ENCODE data around the gene RBMXL2. TPM values are rescaled to one million over a fixed set of nuclear protein-coding genes. Genes with fewer than 3 reads are reported as not detected.

RBMXL2 gene
- total and polyA plus RNA-seq, 2 of the 4 experiments (the other 2 are of a cell fraction) = not detected

DNA sequence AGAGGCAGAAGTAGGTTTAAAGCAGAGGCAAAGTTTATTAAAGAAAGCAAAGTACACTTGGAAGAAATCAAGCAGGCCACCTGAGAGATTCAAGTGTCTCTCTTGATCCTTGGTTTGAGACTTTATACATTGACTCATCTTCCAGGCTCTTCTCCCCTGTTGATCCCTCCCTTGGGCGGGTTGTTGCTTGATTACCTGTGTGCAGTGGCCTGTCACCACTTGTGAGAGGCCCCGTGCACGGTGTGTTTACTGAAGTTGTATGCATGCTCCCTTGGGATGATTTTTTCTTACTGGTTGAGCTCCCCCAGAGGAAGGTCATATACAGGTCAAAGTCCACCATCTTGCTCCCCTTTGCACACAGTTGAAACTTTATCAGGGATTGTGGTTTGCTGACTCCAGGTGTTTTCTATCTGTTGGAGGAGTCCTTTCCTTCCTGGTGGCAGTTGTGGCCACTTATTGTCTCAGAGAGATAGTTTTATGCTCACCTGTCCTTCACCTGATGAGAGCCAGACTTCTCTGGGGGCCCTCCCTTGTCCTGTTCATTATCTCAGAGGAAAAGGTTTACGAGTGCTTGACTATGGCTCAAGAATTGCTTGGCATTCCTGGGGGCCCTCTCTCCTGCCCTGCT, 16.3 kb upstream of the RBMXL2 start:
- no peak overlapping the region for H4K8ac ChIP-seq (ENCODE audit: low read depth in 2 of 2, low read length in 2 of 2)
- H3K36me3 ChIP-seq (ENCODE audit: control insufficient read depth, insufficient read depth, low read length) = no peaks in the 10 kb centered on the region
- no TSS peak for BruUV-seq (replicated peaks)
- H4K20me1 ChIP-seq (ENCODE audit: insufficient read depth, low read length) = no peaks in the 10 kb centered on the region
- DNase-seq (no peak), ATAC-seq (ENCODE audit: low read depth) (no peak)
- H3K4me1 ChIP-seq (ENCODE audit: control insufficient read depth, insufficient read depth, low read length) = no peaks in the 10 kb centered on the region
- no peak overlapping the region for H2BK120ac ChIP-seq (ENCODE audit: low read depth, low read length)
- no peak overlapping the region for H3K56ac ChIP-seq (ENCODE audit: extremely low read depth, insufficient read depth, low read length)
- no peak overlapping the region for H2AK5ac ChIP-seq (ENCODE audit: low read depth, low read length)
- H3K9me3 ChIP-seq (ENCODE audit: control insufficient read depth, insufficient read depth, low read length) = no peaks in the 10 kb centered on the region
- TF ChIP-seq, protein P1, sequence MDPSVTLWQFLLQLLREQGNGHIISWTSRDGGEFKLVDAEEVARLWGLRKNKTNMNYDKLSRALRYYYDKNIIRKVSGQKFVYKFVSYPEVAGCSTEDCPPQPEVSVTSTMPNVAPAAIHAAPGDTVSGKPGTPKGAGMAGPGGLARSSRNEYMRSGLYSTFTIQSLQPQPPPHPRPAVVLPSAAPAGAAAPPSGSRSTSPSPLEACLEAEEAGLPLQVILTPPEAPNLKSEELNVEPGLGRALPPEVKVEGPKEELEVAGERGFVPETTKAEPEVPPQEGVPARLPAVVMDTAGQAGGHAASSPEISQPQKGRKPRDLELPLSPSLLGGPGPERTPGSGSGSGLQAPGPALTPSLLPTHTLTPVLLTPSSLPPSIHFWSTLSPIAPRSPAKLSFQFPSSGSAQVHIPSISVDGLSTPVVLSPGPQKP (IDR thresholded peaks at IDR 0.05; ENCODE audit: borderline replicate concordance, low read depth, low read length) = no peak
- TF ChIP-seq MAZ (IDR thresholded peaks at IDR 0.05; ENCODE audit: borderline replicate concordance, low read depth, low read length) (no peak), BHLHE40 (IDR thresholded peaks at IDR 0.05; ENCODE audit: low read depth, low read length) (no peak), MAFK (IDR thresholded peaks at IDR 0.05; ENCODE audit: low read depth, low read length) (no peak), SMC3 (IDR thresholded peaks at IDR 0.05; ENCODE audit: low read depth, low read length) (no peak), NFE2L2 (IDR thresholded peaks at IDR 0.05; ENCODE audit: low read depth, low read length) (no peak), POLR2A (IDR thresholded peaks at IDR 0.05; ENCODE audit: low read depth, low read length) (no peak), CHD1 (IDR thresholded peaks at IDR 0.05; ENCODE audit: low read depth, low read length) (no peak)
- TF ChIP-seq, protein P2, sequence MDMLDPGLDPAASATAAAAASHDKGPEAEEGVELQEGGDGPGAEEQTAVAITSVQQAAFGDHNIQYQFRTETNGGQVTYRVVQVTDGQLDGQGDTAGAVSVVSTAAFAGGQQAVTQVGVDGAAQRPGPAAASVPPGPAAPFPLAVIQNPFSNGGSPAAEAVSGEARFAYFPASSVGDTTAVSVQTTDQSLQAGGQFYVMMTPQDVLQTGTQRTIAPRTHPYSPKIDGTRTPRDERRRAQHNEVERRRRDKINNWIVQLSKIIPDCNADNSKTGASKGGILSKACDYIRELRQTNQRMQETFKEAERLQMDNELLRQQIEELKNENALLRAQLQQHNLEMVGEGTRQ (IDR thresholded peaks at IDR 0.05; ENCODE audit: low read depth, low read length) = no peak
- dilution Hi-C loops (cut with HindIII; ENCODE audit: low sequenced_read_pairs, unreplicated experiment) (no loop called here), intact Hi-C loops (cut with micrococcal nuclease) (no loop called here), in situ Hi-C loops (cut with MboI; ENCODE audit: low sequenced_read_pairs) (no loop called here)
- H3K23ac ChIP-seq (ENCODE audit: low read depth, low read length) = no peak overlapping the region
- ChIA-PET CTCF (interaction anchor here (1.5 kb wide), 1 partner anchor 25 kb away, joined by 3 read pairs; no protein-coding TSS in a partner anchor), POLR2A (ENCODE audit: unreplicated experiment) (no interaction called here)
- no peak overlapping the region for H2BK20ac ChIP-seq (ENCODE audit: low read depth, low read length)
- H3K9ac ChIP-seq (ENCODE audit: low read depth, low read length) = no peak overlapping the region
- no peak overlapping the region for H2BK5ac ChIP-seq (ENCODE audit: low read depth, low read length, poor library complexity, severe bottlenecking)
- H2BK15ac ChIP-seq (ENCODE audit: low read depth, low read length) = no peak overlapping the region
- no peaks in the 10 kb centered on the region for H3K79me1 ChIP-seq (ENCODE audit: low read depth in 1 of 2, low read length in 2 of 2)
- H3K4me3 ChIP-seq (ENCODE audit: insufficient read depth, low read depth, low read length) = no peak overlapping the region
- no peaks in the 10 kb centered on the region for H3K9me1 ChIP-seq (ENCODE audit: insufficient read depth, low read length)
- H3K18ac ChIP-seq (ENCODE audit: low read depth, low read length) = no peak overlapping the region
- H3K27ac ChIP-seq (ENCODE audit: insufficient read depth, low read length) = no peak overlapping the region
- no peak overlapping the region for H4K5ac ChIP-seq (ENCODE audit: low read depth, low read length)
- H3K14ac ChIP-seq (replicated peaks; ENCODE audit: low read depth, low read length) = no peak overlapping the region
- no peak overlapping the region for H4K91ac ChIP-seq (ENCODE audit: insufficient read depth, low read depth, low read length)
- no peak overlapping the region for H3K4ac ChIP-seq (ENCODE audit: low read depth, low read length)
- no peak overlapping the region for H2AFZ ChIP-seq (replicated peaks; ENCODE audit: low read length, poor library complexity)
- no peak overlapping the region for H2AK9ac ChIP-seq (replicated peaks; ENCODE audit: low read depth, low read length, poor library complexity)
- H3K27me3 ChIP-seq (ENCODE audit: control insufficient read depth, insufficient read depth, low read length) = no peaks in the 10 kb centered on the region
- no peak overlapping the region for H3K4me2 ChIP-seq (ENCODE audit: low read depth, low read length)
- WGBS, 2 experiments (ENCODE audit: extremely low coverage in 2 of 2, insufficient read length in 1 of 2) = no CpG with 5 or more reads among the region's 4 CpGs

Measured in IMR-90 (cell line).